Activated CD4-positive, alpha-beta T cell treated with anti-CD3 and anti-CD28 coated beads, Interleukin-2, Interleukin-6, amounts not matched to agents 100 ng/mL and 50 ng/mL, durations not matched to agents 16 hours and 8 hours (primary cell): ENCODE results near the gene ZNF268.
"Not testable (repeated sequence)": the region's sequence is repeated elsewhere in the genome, so short reads cannot be mapped to it uniquely, and the experiment has no call there.

Experiments
- DNase-seq: peaks from one replicate; pipeline ENCODE4 v3.0.0-alpha.2; 2020

ZNF268 gene

GRCh38 chr12:133227281-133227852 is 46.1 kb downstream of the ZNF268 start:
- no peak for DNase-seq

GRCh38 chr12:133231001-133231400 is 49.7 kb downstream of the ZNF268 start:
- DNase-seq = no peak

GRCh38 chr12:133233006-133233405 is 51.7 kb downstream of the ZNF268 start:
- no peak for DNase-seq

- DNase-seq = no peak
Observed at GRCh38 chr12:133233993-133234564, 52.8 kb downstream of the ZNF268 start.

GRCh38 chr12:133234971-133235370 is 53.7 kb downstream of the ZNF268 start:
- no peak for DNase-seq

GRCh38 chr12:133235401-133236112 is 54.3 kb downstream of the ZNF268 start, which contains the start of gene ANHX:
Gene ANHX, minus strand, starts transcription at chr12:133235877. Its CDS starts 1,521 bp downstream, at chr12:133234356.
- DNase-seq = no peak

- no peak for DNase-seq
Observed at GRCh38 chr12:133236144-133236543, 54.8 kb downstream of the ZNF268 start.

GRCh38 chr12:133236556-133236955 is 55.3 kb downstream of the ZNF268 start:
- no peak for DNase-seq

- DNase-seq = no peak
Observed at GRCh38 chr12:133251732-133252131, 70.4 kb downstream of the ZNF268 start.

- DNase-seq = not testable (repeated sequence)
Observed at GRCh38 chr12:133255833-133256232, 74.5 kb downstream of the ZNF268 start.

- DNase-seq = no peak
Observed at GRCh38 chr12:133256321-133256720, 75.0 kb downstream of the ZNF268 start.

GRCh38 chr12:133264173-133264572 is 82.9 kb downstream of the ZNF268 start:
- DNase-seq = no peak
